HG02610 (cell line): Measurements from ENCODE around the gene AGAP9.
A peak's percentile ranks its signal among the peaks of the same experiment; 100 is the strongest.
"Not testable (repeated sequence)": the region's sequence is repeated elsewhere in the genome, so short reads cannot be mapped to it uniquely, and the experiment has no call there.

ENCODE experiments used
- ATAC-seq: cut with Tn5 transposase; IDR thresholded peaks from one replicate; pipeline ENCODE4 v1.9.1; 2021; ENCODE audit warnings: mild to moderate bottlenecking, moderate library complexity; ENCODE audit not compliant: unreplicated experiment

Gene AGAP9

DNA sequence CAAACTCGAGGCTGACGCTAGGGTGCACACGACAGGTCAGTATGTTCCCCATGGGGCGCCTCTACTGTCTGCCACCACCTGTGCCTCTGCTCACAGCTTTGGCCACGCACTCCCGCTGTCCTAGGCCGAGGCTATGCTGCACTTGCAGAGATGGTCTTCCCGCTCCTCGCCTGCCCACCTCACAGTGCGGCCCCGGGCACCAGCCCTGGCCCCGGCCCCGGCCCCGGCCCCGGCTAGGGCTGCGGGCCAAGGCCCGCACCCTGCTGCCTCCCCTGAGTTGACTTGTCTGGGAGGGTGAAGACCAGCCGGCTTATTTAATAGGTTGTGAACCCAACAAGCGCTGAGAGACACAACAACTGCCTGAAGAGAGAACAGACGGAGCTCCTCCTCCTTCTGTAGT, at the start of gene AGAP9:
Gene AGAP9 (minus strand): TSS at position 164 of the 400 bp plus-strand sequence. CDS start 112 bp downstream, at position 52.
- not testable (repeated sequence) for ATAC-seq

DNA sequence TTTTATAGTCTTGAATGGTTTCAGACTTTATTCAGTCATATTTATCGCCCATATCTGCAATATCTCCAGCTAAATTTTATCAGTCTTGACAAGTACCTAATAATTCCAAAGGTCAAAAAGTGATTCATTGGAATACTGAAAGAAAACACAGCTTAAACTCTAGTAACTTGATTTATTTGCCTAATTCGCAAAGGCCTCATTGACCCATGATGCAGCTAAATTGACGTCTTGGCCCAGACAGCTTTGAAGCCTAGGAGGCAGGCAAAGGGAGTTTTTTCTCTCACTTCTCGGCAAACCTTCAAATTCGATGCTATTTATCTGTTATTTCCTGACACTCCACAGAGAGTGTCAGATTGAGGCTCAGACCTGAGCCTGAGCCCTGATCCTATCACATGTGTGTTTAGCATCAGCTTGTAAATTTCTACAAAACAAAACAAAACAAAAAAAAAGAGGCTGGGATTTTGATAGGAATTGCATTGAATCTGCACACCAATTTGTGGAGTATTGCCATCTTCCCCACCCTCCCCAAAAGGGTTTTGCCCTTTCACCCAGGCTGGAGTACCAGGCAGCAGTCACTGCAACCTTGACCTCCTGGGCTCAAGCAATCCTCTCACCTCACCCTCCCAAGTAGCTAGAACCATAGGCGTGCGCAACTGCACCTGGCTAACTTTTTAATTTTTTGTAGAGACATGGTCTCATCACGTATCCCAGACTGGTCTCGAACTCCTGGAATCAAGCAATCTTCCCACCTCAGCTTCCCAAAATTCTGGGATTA, 47.9 kb upstream of the AGAP9 start:
- not testable (repeated sequence) for ATAC-seq

DNA sequence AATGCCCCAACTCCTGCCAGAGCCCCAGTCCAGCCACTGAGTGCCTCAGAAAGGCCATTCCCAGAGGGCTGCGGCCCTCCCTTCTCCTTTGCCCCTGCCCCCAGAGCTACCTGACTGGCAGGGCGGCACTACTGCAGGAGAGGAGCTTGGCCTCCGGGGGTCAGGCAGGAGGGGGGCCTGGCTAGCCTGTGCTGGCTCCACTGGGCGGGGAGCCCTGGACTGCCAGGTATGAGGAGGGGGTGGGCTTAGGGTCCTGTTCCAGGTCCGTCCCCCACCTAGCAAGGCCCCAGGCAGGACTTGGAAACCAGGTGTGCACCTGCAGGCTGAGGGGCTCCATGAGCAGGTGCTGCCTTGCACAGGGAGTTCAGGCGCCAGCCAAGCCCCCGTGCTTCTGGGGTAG, 43.3 kb upstream of the AGAP9 start:
- not testable (repeated sequence) for ATAC-seq

DNA sequence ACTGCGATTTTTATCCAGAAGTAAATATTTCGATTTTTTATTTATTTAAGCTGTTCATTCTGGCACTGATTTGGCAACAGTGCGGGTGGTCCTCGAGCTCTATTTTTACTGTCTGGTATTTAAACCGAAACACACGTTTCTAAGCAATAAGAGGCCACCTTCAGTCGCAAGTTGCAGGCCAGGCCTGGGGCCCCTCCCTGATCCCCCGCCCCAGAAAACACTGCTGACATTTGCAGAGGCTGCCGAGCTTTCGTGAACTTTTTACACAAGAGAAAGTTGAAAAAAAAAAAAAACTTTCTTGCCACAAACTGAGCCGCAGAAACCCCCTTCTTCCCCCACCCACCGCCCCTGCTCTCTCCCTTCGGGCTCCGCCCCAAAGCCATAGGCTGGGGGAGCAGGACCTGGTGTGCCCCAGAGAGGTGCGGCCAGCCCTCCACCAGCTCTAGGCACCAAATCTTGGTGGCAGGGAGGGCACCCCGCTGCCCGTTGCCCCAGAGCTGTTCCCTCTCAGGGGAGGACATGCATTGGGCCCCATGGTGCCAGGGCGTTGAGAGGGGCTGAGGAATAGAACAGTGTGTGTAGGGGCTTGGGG, 42.8 kb upstream of the AGAP9 start:
- ATAC-seq: not testable (repeated sequence)

DNA sequence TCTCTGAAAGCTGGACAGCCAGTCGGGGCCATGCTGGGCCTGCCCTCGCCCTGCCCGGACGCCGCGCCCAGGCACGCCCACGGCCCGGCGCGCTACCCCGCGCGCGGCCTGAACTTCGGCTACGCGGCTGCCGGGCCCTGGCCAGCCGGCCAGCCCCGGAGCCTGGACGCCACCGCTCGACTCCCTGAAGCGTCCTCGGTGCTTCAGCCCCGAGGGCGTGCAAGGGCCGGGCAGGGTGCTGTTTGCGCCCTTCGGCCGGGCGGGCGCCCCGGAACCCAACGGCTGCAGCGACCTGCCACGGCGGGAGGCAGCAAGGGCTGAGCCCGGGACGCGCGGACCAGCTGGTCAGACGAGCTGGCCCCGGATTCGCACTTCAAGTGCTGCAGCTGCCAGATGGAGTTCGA, 42.1 kb upstream of the AGAP9 start:
- ATAC-seq: not testable (repeated sequence)

DNA sequence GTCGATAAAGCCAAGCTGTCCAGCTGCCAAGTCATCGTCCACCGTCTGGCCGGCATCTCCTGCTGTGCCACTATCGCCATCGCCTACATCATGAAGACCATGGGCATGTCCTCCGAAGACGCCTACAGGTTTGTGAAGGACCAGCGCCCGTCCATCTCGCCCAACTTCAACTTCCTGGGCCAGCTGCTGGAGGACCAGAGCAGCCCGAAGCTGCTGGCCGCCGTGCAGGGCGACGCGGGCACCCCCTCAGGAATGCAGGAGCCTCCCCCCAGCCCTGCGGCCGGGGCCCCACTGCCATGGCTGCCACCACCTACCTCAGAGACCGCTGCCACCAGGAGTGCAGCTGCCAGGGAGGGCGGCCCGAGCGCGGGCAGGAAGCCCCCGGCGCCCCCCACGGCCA, 41.5 kb upstream of the AGAP9 start:
- ATAC-seq: not testable (repeated sequence)

DNA sequence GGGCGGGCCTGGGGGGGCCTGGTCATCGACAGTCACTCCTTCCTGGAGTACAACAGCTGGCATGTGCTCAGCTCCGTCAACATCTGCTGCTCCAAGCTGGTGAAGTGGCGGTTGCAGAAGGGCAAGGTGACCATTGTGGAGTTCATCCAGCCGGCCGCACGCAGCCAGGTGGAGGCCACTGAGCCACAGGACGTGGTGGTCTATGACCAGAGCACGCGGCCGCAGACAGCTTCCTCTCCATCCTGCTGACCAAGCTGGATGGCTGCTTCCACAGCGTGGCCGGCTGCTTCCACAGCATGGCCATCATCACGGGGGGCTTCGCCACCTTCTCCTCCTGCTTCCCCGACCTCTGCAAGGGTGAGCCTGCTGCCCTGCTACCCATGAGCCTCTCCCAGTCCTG, 40.9 kb upstream of the AGAP9 start:
- ATAC-seq: not testable (repeated sequence)

DNA sequence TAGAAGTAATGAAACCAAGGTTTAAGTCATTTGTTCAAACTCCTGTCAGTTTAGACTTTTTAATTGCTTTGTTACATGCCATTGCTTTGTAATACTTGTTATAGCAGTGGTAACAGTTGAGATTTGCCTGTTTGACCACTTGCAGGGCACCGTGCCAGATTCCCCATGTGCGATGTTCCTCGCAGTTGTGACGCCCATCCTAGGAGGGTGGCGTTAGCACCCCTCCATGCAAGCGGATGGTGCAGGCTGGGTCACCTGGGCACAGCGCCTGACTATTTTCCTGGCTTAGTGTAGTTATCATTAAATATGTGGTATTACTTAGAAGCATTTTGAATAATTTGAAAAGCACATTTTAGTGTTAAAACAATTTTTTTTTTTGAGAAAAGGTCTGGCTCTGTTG, 37.0 kb upstream of the AGAP9 start:
- ATAC-seq: not testable (repeated sequence)

DNA sequence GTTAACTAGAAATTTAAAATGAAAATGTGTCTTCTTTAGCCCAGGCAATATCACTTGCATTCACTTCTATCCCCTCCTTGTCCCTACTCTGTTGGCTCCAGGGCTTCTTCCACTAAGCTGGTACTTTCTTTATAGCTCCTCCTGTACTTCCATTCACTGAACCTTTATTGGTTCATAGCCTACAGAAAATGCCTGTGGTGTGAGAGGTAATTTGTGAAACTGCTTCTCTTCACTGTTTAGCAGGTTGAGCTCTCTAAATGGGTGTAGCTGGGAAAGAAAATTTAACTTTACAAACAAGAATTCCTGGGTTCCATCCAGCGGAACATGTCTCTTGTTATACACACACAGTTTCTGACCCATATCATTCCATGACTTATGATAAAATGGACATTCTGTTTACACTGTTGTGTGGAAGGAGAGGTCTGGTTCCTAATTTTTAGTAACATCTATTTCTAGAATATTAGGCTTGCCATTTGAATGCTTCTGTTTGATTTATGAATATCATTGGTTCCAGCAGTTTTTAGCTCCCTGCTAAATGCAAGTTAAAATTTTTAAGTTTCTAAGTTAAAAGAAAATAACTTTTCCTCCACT, 36.4 kb upstream of the AGAP9 start:
- not testable (repeated sequence) for ATAC-seq

DNA sequence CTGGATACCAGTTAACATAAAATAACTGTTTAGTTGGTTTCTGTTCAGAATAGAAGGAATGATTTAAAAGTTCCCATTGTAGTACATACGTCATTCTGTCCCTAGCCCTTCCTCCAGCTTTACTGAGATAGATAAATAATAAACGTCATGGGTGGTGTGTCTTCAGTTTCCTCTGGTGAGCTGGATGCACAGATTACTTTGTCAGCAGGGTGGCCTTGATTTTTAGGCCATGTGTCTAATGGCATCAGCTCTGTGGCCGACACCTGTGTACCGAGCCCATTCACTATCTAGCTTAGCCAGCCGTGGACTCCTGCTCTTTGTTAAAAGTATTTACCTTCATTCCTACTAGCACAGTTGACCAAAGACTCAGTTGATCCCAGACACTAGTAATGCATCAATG, 34.7 kb upstream of the AGAP9 start:
- not testable (repeated sequence) for ATAC-seq

DNA sequence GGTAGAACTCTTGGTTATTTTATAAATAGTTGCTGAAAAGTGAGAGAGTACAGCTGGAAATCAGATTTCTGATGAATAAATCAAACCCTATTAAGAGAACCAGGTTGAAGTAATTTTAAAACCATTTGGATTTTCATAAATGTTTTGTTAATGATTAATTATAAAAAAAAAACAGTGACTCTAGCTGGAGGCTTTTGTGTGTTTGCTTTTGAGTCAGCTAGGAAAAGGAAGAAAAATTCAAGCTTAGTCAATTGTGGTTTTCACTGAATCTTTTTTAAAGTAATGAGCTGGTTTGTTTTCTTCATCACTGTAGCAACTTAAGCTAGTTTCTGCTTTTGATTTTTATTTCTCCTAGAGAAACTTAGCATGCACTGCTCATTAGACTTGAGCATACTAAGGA, 34.2 kb upstream of the AGAP9 start:
- not testable (repeated sequence) for ATAC-seq

DNA sequence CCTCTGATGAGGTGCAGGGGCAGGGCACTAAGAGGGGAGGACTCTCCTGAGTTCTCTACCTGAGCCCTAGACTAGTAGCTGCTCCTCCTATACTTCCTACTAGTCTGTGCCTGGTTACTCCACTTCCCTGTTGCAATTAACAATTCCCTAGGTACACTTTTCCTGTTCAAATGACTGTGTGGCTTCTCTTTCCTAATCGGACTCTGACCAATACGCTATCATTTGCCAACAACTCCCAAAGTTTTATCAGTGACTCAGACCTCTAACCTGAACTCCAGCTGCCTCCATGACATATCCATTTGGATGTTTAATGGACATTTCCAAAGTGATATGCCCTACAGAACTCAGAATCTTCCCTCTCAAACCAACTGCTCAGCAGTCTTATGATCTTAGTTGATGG, 31.9 kb upstream of the AGAP9 start:
- not testable (repeated sequence) for ATAC-seq

DNA sequence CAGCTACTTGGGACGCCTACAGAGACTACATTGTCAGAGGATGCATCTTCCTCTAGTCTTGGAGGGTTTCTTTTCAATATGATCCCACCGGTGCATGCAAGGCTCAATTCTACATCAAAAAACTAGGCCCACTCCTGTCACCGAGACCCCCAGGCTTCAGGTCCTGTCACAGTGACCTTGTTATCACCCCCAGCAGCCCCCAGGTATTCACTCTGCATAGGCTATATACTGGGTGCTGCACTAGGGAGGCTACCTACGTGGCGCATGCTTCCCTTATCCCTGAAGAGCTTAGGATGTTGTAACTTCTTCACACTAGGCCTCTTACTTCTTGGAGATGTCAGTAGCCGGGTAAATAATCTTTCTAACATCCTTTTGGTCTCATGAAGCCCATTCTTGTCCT, 31.1 kb upstream of the AGAP9 start:
- ATAC-seq: not testable (repeated sequence)

DNA sequence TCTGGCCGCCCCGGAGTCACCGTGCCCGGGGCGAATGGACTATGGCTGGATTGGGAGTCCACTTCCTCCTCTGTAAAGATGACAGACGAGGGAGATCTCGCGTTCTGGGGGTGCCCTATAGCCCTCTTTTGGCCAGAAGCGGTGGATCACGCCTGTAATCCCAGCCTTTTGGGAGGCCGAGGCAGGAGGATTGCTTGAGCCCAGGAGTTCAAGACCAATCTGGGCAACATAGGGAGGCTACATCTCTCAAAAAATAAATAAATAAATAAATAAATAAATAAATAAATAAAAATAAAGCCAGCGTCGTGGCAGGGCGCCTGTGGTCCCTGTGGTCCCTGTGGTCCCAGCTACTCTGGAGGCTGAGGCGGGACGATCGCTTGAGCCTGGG, 30.4 kb upstream of the AGAP9 start:
- not testable (repeated sequence) for ATAC-seq

DNA sequence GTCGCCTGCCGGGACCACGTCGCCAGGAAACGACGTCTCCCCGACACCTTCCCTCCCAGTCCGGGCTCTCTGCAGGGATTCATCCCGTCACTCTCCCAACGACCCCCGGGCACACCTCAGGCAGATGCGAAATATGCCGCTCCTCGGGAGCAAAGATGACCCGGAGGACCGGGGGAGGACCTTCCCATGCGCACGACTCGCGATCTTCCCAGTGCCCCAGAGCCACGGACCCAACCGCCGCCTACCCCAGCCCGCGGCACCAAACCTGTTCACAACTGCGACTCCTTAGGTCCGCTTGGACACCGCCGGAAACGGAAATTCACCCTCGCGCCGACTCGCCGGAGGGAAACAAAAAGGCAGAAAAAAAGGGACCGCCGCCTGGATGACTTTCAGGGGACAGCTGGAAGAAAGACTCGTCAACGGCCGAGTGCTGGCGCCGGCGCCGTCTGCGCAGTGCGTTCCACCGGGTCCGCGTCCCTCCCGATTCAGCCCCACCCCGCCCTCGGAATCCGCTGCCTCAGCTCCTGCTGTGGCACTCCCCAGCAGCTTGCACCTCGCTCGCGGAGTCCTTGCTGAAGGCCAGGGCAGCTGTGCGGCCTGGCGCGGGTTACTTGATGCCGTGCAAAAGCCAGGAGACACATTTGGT, 29.9 kb upstream of the AGAP9 start:
- peak; percentile 91 for ATAC-seq

DNA sequence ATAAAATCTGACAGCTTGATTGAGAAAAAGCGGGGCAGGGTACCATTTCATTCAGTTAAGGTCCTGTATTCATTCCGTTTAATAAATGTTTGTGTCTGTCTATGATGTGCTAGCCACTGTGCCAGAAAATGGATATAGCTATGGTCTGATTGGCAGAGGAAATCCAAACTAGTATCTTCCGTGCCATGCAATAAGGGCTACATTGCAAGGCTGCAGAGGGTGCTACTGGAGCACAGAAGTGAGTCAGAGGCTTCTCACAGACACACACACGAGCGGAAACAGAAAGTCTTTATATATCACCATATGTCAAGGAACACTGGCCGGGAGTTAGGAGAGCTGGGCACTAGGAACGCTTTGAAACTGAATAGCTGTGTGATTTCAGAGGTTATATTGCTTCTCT, 29.3 kb upstream of the AGAP9 start:
- peak; percentile 57 for ATAC-seq

DNA sequence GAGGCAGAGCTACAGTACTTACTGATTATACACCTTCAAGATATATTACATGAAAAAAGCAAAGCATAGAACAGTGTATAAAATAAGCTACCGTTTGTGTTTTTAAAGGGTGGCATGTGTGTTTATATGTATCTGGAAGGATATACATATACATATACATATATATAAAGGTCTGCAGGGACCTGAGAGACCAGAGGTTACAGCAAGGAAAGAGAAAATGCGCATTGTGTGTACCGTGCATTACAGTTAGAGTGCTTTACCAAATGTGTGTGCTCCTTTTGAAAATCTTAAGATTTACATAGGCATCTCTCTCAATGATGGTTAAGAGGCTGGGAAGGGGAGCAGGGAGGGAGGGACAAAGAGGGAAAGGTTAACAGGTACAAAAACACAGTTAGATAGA, 23.8 kb upstream of the AGAP9 start:
- not testable (repeated sequence) for ATAC-seq

DNA sequence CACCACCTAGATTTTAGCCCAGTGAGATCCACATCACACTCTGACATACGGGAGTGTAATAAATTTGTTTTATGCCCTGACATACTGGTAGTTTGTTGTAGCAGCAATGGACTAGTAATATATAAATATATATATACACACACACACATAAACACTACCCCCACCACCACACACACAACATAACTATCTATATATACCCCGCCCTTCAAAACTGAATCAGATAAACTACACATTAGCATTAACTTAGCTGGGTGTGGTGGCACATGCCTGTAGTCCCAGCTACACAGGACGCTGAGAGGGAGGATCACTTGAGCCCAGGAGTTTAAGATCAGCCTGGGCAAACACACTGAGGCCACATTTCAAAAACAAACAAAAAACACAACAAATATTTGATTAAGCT, 13.0 kb upstream of the AGAP9 start:
- not testable (repeated sequence) for ATAC-seq

DNA sequence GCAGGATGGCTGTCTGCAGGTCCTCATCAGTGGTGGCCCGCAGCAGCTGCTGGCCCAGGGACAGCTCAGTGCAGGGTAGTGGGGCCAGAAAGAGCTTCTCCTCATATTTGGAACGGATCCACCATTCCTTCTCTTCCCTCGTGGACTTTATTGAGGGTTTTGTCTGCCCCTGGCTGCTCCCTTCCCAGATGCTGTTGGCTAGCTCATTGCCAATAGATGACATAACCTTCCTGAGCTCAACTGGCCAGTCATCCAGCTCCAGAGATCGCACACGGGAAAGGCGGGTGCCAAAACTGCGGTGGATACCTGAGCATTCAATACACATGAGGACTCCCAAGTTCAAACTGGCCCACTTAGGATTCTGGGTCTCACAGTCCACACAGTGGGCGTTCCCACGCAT, 21.1 kb downstream of the AGAP9 start:
- not testable (repeated sequence) for ATAC-seq

DNA sequence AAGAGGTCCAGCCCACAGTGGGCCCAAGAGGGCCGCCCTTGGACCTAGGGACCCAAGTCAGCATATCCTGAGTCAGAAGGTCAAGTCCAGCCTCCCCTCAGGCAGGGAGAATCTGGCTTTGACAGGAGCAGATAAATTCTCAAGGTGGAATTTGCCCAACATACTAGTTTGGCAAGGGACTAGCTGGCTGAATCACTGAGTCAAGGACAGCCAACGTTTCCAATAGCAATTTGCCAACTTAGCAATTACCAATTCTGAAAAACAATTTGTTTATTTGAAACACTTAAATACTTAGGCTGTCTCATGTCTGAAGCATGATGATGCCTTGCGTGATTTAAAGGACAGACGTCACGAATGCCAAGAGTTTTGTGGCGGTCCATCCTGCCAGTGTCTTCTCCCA, 29.2 kb downstream of the AGAP9 start:
- ATAC-seq: not testable (repeated sequence)

DNA sequence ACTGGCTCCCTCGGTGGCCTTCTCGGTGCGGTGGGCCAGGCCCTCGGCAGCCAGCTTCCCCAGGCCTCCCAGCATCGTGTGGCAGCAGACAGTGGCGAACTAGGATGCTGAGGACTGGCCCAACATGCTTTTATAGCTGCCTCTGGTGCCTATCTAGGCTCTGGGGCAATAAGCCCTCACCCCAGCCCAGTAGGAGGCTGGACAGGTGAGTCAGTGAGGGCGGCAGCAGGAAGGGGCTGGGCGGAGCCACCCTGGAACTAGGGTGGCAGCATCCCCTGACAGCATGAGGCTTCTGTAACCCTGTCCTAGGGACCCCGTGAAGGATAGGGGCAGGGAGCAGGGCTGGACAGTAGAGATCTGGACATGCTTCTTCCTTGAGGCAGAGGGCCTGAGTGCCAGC, 31.8 kb downstream of the AGAP9 start, which contains the start of gene FAM25G:
Gene FAM25G (minus strand): TSS at position 101 of the 400 bp plus-strand sequence. CDS start 26 bp downstream, at position 75.
- ATAC-seq: not testable (repeated sequence)
